Islet of Langerhans (tissue), 1 donor: ENCODE results near the gene FAM184B.

Source experiments
- FAIRE-seq: peaks from one replicate; lab custom pipeline; 2011; peaks lifted over from hg19 to GRCh38; lab: Jason Lieb, UNC

Gene FAM184B

DNA sequence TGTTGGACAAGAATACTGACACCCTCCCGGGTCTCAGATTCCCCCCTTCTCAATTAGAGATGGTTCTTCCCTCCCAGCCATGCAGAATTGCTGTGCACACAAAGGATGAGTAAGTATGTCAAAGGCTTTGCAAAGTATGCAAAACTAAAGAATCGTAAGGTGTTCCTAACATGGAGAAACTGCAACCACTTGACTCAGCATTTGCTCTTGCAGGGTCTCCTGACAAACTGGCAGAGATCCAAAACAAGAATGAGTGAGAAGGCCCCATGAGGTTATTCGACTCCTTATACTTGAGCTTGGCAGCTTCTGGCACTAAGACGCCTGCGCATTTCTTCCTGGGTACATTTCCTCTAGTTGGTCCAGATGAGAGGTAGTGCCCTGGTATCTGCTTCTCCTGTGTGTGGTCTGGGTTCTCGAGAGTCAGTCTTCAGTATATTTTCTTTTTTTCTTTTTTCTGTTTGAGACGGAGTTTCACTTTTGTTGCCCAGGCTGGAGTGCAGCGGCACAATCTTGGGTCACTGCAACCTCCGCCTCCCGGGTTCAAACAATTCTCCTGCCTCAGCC, 8.2 kb downstream of the FAM184B start:
- no peak for FAIRE-seq

DNA sequence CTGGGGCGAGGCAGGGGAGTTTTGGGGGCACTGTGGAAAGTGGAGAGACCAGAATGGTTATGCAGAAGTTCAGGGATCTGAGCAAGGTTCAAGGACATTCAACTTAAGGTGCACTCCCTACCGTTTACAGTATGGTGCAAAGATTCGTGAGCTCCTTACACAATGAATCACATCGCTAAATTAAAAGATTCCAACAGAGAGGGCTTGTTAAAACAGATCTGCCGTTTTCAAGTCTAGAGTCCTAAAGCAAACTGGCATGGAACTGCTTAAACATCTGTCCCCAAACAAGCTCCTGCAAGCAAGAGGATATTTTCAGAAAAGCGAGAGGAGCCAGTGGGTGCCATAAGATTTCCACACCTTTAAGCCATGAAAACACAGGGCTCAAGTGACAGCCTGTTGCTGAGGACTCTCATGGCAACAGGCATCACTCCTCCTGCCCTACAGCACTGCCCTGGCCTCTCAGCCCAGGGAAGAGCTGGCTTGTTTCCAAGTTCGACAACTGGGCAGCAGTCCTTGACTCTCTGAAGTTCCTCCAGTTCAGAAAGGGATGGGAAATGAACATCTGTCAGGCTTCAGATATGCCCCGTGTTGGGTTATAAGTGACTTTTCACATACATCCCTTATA, 10.0 kb downstream of the FAM184B start:
- FAIRE-seq = no peak

DNA sequence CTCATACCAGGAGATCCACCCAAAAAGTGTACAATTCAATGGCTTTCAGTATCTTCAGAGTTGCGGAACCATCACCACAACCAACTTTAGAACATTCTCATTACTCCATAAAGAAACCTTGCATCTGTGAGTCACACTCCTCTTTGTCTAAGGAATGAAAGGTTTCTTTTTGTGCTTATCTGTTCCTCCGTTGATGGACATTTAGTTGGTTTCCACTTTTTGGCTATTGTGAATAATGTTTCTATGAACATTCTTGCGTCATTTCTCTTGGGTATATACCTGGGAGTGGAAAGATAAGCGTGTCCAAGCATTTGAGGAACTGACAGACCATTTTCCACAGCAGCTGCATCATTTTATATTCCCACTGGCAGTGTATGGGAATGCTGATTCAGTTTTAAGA, 10.6 kb downstream of the FAM184B start:
- FAIRE-seq = no peak

DNA sequence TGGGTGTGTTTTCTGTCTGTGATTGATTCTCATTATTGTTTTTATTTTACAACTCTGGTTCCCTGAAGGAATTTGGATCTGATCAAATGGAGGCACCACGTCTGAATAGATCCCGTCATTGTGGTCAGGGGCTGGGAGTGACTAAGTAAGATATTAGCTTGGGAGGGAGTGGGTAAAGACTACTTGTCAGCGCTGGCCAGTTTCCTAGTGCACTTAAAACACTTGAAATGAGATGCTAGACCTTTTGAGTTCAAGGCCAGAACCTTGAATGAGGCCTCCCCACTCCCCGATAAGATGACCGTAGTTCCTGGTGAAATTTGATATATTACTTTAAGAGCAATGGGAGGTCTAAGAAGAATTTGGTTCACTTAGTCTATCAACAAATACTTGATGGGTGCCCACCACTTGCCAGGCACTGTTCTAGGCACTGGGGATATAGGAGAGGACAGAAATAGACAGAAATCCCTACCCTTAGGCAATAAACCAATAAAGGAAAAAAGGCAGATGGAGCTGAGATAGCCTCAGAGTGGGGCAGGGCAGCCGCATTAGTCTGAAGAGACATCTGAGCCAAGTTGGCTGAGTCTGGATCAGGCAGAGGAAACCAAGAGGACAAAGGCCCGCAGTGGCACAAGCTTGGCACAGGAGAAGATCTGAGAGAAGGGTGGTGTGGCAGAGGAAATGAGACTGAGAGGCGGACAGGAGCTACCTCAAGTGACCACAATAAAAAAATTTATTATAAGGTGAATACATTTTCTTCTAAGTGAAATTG, 11.8 kb downstream of the FAM184B start:
- FAIRE-seq = no peak

DNA sequence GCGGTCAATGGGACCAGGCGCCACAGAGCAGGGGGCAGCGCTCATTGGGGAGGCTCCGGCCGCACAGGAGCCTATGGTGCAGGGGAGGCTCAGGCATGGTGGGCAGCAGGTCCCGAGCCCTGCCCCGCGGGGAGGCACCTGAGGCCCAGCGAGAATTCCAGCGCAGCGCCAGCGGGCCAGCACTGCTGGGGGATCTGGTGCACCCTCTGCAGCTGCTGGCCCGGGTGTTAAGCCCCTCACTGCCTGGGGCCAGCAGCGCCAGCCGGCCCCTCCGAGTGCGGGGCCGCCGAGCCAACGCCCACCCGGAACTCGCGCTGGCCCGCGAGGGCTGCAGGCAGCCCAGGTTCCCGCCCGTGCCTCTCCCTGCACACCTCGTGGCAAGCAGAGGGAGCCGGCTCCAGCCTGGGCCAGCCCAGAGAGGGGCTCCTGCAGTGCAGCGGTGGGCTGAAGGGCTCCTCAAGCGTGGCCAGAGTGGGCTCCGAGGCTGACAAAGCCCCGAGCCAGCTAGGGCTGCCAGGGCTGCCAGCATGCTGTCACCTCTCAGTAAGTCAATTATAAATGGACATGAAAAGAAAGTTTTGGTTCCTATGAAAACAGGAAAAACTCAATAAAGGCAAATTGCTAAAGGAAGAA, 14.5 kb downstream of the FAM184B start:
- FAIRE-seq = no peak

DNA sequence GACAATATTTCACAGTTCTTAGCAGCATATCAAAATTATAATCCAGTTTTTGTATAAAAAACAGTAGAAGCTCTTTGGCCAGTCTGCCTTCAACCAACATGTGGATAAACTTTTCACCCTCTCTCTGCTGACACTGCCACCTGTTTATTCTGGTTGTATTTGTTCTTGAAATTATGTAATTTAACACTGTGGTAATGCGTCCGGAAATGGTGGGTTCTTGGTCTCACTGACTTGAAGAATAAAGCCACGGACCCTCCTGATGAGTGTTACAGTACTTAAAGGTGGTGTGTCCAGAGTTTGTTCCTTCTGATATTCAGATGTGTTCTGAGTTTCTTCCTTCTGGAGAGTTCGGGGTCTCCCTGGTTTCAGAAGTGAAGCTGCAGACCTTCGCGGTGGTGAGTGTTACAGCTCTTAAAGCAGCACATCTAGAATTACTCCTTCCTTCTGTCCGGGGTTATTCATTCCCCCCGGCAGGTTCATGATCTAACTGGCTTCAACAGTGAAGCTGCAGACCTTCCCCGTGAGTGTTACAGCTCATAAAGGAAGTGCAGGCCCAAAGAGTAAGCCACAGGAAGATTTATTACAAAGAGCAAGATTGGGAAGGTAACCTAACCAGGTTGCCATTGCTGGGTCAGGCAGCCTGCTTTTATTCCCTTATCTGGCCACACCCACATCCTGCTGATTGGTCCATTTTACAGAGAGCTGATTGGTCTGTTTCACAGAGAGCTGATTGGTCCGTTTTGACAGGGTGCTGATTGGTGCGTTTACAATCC, 15.7 kb downstream of the FAM184B start:
- FAIRE-seq = no peak

DNA sequence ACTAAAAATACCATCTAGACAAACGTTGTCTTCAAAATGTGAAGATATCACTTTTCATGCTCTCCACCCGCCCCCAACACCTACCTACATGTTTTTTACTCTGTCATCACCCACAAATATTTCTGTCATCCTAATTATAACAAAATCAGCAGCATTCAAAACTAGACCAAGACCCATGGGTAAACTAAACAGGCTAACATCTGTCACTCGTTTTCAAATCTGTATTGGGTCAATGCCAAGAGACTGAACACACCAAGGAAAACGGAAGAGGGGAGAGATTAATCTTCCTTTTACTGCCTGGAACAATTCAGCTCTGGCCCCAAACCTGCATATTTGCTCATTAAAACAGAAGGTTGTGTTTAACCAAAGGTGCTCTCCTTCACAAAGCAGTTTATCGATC, 17.5 kb downstream of the FAM184B start:
- no peak for FAIRE-seq

DNA sequence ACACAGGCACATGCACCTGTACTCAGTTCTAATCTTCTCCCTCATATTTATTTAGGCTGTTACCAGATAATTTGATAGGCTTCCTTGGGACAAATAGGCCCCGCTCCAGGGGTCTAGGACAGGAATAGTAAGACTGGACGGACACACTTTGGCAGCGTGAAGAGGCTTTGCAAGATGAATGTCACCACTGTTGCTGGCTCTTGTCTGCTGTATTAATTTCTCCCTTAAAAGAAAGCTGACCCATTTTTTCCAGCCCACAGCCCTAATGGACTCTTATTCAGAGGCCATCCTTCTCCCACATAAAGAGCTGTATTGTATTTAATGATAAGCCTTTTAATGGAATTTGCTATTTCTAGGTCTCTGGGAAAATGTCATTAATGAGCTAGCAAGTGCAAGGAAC, 18.0 kb downstream of the FAM184B start:
- FAIRE-seq = no peak

DNA sequence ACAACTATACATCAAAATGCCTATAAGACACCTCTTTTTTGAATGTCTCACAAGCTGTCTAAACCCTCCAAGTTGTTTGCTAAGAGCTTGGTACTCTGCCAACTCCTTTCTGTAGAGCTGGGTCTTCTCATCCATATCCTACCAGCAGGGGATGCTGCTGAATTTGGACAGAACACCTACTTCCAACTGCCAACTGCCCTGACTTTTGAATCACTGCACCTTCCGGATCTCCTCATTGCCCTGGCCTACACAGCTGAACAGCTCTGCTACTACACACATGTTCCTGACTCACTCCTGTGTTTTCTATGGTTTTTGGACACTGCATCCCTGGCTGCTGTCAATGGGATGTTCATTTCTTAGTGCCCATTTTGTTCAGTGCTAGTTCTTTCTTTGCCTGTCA, 18.7 kb downstream of the FAM184B start:
- FAIRE-seq = no peak

DNA sequence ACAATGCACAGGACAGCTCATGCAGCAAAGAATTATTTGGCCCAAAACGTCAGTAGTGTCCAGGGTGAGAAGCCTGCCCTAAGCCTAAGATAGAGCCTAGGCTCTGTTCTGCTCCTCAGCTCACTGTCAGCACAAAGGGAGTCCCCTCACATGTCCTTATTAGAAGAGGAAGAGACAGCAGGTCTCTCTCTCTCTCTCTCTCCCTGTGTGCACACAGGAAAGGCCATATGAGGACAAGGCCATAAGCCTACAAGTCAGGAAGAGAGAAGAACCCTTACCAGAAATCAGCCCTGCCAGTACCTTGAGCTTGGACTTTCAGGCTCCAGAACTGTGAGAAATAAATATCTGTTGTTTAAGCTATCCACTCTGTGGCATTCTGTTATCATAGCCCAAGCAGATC, 20.4 kb downstream of the FAM184B start:
- FAIRE-seq = no peak

DNA sequence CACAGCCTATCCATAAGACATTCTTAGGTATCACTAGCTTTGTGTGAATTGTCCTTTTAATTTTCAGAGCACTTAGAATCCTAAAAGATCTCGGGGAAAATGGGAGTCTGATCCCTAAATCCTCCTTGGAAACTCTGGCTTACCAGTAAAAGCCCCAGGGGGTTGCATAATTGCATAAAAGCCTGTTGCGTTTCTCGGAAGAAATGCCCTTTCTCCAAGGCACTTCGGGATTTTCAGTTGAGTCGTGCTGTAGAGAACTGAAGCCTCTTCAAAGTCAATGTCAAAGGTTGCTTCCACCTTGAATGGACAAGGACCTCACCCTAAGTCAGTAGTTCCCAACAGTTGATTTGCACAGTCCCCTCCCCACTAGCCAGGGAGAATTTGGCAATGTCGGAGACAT, 20.8 kb downstream of the FAM184B start:
- no peak for FAIRE-seq

DNA sequence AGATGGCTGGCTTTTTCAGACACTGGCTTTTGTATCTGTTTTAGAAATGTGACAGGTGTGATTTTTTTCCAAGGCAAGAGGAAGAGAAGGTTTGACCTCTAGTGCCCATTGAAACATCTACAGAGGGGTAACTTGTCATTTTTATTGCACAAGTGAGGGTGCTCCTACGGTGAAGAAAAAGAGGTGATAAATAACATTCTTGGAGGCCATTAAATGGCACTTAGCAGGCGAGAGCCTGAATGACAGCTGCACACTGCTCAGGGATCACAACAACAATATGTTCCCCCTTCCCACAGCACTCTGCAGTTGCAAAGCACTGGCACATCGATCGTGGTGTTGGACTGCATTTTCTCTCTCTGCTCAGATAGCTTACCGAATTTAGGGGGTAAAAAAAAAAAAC, 22.9 kb downstream of the FAM184B start:
- FAIRE-seq = no peak

DNA sequence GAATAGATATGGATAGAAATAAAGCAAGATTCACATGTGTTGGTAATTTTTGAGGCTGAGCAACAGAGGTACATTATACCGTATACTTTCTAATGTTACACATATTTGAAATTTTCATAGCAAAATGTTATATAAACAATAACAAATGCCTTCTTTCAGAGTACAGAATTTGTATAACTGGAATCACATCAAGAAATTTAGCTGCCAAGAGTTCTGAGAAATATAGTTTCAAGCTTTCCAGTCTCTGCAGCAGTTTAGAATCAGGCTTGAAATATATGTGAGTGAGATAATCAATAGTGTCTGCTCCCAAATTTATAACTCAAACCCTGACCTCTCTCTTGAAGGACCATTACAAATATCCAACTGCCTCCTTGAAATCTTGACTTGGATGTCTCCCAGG, 23.8 kb downstream of the FAM184B start:
- FAIRE-seq = no peak

DNA sequence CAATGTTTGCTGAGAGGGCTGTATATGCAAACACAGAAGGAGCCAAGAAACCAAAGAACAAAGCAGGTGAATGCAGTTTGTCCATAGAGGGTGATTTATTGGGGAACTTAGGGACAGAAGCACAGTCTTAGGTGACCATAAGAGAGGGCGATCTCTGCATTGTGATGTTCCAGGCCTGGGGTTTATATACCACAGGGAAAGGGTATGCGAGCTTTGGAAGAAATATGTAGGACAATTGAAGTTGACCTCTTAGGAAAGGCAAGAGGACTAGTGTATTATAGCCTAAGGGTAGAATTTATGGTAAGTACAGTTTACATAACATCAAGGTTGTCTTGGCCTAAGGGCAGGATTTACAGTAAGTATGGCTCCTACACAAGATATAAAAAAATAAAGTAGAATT, 27.8 kb downstream of the FAM184B start:
- FAIRE-seq = no peak

DNA sequence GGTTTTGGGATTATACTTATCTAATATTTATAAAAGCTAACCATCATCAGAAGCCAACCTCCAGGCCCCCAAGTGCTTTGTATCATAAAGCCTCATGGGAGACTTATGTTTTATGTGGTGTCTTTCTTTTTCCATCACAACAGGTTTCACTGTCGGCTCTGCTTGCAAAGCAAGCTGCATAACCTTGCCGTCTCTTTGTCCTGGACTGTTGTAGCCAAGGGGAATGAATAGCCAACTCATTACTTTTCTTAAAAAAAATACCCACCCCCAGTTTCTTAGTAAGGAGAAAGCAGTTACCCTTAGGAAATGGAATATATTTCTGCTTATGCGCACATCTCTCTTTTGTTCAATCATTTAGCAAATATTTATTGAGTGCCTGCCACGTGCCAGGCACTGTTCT, 40.7 kb downstream of the FAM184B start:
- FAIRE-seq = no peak

DNA sequence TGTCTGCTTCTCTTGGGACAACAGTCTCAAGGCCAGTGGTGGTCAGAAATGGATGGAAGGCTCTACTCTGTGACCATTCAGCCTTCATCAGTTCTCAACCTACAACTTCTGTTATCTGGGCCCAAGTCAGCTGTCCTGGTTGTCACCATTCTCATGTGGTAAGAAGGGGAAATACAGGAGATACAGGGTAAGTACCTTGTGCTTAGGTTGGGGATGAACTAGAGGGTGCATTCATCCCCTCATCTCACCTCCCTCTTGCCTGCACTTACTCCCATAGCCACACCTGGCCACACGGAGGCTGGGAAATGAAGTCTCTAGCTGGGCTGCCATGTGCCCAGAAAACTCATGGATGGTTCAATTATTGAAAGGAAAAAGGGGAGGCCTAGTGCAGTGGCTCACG, 44.9 kb downstream of the FAM184B start:
- no peak for FAIRE-seq

DNA sequence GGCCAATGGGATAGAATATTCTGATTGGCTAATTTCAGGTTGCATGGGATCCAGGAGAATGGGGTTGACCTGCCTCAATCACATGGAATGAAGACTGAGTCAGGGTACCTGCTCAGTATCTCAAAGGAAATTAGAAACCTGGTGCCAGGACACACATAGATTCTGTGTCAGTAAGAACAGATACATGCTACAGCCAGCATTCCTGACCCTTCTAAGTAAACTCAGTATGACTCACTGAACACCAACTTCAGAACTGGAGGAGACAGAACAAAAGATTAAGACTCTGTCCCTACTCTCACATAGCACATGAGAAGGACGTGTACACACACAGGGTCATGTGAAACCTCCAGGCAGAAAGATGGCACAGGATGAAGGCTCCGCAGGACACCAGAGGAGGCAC, 54.5 kb downstream of the FAM184B start:
- FAIRE-seq = no peak

DNA sequence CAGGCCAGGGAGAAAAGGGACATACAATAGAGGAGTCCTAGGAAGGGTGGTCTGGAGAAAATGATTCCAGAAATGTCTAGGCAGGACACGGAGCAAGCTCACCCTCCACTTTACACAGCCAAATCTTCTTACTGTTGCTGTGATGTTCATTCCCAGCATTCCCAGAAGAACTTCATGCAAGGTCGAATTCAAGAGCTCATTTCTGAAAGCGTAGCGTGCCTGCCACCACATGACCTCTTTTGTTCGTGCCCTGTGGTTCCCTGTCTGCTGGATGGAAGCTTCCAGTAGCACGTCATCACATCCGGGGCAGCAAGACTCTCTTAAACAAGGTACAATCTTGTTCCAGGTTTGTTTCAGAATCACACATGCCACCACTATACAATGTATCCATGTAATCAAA, 57.8 kb downstream of the FAM184B start:
- FAIRE-seq = no peak

DNA sequence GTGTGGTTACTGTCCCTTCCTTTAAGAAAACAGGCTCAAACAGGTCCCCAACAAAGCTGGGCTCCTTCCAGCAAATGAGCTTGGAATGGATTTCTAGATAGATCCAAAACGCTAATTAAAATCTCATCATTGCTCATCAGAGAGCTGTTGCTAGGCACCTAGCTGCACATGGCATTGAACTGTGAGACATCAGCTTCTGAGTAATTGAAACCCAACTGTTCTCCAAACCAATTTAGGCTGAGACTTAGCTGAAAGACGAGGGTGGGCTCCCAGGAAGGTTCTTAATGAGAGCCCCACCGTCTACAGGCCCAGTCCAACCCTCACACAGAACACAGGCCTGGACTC, 59.1 kb downstream of the FAM184B start:
- peak; percentile 13 for FAIRE-seq

DNA sequence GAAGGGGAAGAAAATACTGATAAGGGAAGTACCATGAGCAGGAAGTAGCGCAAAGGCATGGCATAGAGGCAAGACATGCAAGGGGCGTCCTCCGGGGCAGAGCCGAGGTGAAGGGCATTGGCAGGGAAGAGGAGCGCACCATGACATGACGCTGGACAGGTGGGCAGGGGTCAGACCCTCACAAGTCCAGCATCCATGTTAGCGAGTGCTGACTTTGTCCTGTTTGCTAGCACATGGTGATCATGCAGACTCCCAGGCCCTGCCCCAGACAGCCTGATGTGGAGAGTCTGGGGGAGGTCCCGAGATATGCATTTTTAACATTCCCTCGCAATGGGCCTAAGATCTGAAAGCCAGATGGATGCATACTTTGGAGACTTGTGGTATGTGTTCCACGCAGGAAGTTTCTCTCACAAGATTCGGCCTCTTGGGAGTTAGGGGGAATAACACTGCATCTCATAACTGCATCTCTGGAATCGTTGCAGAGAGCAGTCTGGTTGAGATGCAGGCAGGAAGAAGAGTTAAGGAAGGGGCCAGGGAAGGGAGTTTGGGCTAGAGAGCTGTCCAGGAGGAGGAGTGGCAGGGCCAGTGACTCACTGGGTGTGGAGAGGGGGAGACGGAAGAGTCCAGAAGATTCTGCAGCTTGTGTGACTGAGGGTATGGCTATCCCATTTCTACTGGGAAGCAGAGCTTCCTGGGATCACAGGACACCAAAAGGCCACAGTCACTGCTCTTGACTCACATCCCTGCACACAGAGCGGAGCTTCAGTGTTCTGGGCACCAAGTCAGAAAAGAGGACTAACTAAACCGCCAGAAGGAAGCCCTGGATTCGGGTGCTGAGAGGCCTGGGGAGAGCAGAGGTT, 59.7 kb downstream of the FAM184B start:
- FAIRE-seq = no peak

DNA sequence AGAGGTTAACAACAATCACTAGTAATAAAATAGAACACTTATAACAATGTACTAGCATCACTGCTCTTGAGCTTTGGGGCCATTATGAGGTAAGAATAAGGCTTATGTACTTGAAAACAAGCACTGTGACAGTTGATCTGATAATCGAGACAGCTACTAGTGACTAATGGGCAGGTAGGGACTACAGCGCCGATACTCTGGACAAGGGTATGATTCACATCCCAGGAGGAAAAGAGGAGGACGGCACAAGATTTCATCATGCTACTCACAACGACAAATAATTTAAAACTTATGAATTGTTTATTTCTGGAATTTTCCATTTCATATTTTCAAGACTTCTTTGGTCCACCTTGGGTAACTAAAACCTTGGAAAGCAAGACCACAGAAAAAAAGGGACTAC, 62.3 kb downstream of the FAM184B start:
- no peak for FAIRE-seq

DNA sequence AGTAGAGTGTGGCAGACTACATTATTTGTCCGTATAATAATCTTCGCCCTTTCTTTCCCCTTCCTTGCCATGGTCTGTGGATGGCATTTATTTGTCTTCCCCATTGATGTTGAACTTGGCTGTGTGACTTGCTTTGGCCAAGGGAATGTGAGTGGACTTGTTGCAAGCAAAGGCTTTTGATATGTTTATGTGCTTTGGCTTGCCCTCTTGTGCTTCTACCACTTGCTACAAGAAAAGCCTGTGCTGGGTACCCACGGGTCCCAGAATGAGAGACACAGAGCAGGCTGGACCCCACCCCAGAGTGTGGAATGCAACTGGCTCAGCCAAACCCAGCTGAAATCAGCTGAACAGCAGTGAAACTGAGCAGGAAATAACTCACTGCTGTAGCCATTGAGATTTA, 63.0 kb downstream of the FAM184B start:
- no peak for FAIRE-seq
